Panc1 (cell line): ENCODE data around the gene KCTD4.

ENCODE experiments used
- POLR2AphosphoS5 ChIP-seq: IDR thresholded peaks from 2 replicates; pipeline ENCODE4 v1.6.1; 2012; ENCODE audit warnings: mild to moderate bottlenecking, low read depth, low read length, moderate library complexity
- SIN3A ChIP-seq: IDR thresholded peaks from 2 replicates; pipeline ENCODE4 v1.6.1; 2012; ENCODE audit warnings: low read depth, mild to moderate bottlenecking, low read length, moderate library complexity, borderline replicate concordance; ENCODE audit not compliant: insufficient read depth
- TCF7L2 ChIP-seq: IDR thresholded peaks from 2 replicates; pipeline ENCODE4 v1.6.1; 2011; ENCODE audit warnings: mild to moderate bottlenecking, low read depth, low read length, inconsistent platforms
- TF ChIP-seq, protein P1 (sequence below): fragments of 450-650 bp; IDR thresholded peaks from 2 replicates; pipeline ENCODE4 v1.5.1; 2017; ENCODE audit warnings: mild to moderate bottlenecking
- TF ChIP-seq, protein P2 (sequence below), 2 experiments: IDR thresholded peaks; 2 replicates each; pipeline ENCODE4 v1.6.1; 2011 to 2012; ENCODE audit warnings: low read depth in 2 of 2, control low read depth in 1 of 2, low read length in 1 of 2, mild to moderate bottlenecking in 1 of 2, moderate library complexity in 1 of 2; ENCODE audit not compliant: insufficient read depth in 1 of 2

DNA sequence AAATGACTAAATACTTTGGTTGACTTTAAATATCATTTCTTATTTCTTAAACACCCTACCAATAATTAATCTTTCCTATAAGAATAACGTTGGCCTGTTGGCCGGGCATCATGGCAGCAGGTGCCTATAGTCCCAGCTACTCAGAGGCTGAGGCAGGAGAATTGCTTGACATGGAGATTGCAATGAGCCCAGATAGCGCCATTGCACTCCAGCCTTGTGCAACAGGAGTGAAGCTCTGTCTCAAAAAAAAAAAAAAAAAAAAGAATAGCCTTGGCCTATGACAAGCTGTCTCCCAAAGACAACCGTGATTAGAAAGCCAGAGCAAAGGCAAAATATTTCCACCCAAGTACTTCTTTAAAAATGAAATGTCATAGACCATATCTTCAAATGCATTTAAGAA is 24.5 kb upstream of the KCTD4 start:
- TF ChIP-seq, protein P1, sequence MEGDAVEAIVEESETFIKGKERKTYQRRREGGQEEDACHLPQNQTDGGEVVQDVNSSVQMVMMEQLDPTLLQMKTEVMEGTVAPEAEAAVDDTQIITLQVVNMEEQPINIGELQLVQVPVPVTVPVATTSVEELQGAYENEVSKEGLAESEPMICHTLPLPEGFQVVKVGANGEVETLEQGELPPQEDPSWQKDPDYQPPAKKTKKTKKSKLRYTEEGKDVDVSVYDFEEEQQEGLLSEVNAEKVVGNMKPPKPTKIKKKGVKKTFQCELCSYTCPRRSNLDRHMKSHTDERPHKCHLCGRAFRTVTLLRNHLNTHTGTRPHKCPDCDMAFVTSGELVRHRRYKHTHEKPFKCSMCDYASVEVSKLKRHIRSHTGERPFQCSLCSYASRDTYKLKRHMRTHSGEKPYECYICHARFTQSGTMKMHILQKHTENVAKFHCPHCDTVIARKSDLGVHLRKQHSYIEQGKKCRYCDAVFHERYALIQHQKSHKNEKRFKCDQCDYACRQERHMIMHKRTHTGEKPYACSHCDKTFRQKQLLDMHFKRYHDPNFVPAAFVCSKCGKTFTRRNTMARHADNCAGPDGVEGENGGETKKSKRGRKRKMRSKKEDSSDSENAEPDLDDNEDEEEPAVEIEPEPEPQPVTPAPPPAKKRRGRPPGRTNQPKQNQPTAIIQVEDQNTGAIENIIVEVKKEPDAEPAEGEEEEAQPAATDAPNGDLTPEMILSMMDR = no peak
- TF ChIP-seq SIN3A (no peak), POLR2AphosphoS5 (no peak), TCF7L2 (no peak)
- TF ChIP-seq, protein P2, sequence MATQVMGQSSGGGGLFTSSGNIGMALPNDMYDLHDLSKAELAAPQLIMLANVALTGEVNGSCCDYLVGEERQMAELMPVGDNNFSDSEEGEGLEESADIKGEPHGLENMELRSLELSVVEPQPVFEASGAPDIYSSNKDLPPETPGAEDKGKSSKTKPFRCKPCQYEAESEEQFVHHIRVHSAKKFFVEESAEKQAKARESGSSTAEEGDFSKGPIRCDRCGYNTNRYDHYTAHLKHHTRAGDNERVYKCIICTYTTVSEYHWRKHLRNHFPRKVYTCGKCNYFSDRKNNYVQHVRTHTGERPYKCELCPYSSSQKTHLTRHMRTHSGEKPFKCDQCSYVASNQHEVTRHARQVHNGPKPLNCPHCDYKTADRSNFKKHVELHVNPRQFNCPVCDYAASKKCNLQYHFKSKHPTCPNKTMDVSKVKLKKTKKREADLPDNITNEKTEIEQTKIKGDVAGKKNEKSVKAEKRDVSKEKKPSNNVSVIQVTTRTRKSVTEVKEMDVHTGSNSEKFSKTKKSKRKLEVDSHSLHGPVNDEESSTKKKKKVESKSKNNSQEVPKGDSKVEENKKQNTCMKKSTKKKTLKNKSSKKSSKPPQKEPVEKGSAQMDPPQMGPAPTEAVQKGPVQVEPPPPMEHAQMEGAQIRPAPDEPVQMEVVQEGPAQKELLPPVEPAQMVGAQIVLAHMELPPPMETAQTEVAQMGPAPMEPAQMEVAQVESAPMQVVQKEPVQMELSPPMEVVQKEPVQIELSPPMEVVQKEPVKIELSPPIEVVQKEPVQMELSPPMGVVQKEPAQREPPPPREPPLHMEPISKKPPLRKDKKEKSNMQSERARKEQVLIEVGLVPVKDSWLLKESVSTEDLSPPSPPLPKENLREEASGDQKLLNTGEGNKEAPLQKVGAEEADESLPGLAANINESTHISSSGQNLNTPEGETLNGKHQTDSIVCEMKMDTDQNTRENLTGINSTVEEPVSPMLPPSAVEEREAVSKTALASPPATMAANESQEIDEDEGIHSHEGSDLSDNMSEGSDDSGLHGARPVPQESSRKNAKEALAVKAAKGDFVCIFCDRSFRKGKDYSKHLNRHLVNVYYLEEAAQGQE (IDR thresholded peaks at IDR 0.05; ENCODE audit: insufficient read depth in 1 of 2, low read depth in 2 of 2, low read length in 1 of 2) = no peak
